ENCODE data around the gene NOL6.

The NOL6 gene

DNA sequence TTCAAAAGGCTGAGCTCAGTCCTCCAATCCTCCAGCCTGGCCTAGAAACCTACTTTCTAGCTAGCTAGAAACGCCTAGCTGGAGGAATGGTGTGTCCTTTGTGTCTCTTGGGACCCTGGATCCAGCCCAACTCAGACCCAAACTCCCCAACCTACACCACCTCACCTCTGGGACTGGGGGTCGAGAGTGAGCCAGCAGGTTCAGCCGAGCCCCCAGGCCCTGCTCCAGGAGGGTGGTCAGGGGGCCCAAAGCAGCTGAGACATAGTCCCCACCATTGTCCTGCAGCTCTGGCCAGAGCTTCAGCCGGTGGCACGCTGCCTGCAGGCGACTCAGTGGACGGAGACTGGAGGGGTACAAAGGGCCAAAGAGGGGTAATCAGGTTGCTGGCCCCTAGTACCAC is 6.2 kb downstream of the NOL6 start:
- no peak for TF ChIP-seq ZFX (IDR thresholded peaks at IDR 0.05)
- TF ChIP-seq CTCF (conservative IDR thresholded peaks at IDR 0.05) = no peak
- H3K27ac ChIP-seq = no peak overlapping the region

GRCh38 chr9:33466565-33467495 is 6.9 kb downstream of the NOL6 start:
- TF ChIP-seq ZFX (IDR thresholded peaks at IDR 0.05) = no peak
- peak; percentile 99 for TF ChIP-seq CTCF (conservative IDR thresholded peaks at IDR 0.05)
- no peak overlapping the region for H3K27ac ChIP-seq

- H3K27ac ChIP-seq = no peak overlapping the region
- TF ChIP-seq CTCF (conservative IDR thresholded peaks at IDR 0.05) (no peak), ZFX (IDR thresholded peaks at IDR 0.05) (no peak)
Measured at GRCh38 chr9:33465596-33466564, 7.8 kb downstream of the NOL6 start.

DNA sequence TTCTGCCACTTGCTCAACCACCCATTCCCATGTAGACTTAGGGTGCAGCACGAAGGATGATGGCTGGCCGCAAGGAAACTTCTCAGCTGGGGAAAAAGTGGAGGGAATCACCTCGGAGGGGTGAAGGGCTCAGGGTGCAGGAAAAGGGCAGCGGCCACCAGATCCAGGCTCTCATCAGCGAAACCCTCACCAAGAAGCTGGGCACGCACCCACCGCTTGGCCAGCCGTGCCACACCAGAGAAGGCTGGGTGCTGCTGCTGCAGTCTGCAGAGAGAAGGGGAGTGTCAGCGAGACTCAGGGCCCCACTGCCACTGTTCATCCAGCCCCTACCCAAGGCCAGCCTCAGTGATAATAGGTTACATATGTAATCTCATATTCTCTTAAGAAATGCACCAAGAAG is 8.6 kb downstream of the NOL6 start:
- no peak overlapping the region for H3K27ac ChIP-seq
- no peak for TF ChIP-seq CTCF (conservative IDR thresholded peaks at IDR 0.05)
- no peak for TF ChIP-seq ZFX (IDR thresholded peaks at IDR 0.05)

- H3K27ac ChIP-seq = no peak overlapping the region
- TF ChIP-seq CTCF (conservative IDR thresholded peaks at IDR 0.05) (no peak), ZFX (IDR thresholded peaks at IDR 0.05) (no peak)
Measured at GRCh38 chr9:33464045-33464636, 9.6 kb downstream of the NOL6 start.

DNA sequence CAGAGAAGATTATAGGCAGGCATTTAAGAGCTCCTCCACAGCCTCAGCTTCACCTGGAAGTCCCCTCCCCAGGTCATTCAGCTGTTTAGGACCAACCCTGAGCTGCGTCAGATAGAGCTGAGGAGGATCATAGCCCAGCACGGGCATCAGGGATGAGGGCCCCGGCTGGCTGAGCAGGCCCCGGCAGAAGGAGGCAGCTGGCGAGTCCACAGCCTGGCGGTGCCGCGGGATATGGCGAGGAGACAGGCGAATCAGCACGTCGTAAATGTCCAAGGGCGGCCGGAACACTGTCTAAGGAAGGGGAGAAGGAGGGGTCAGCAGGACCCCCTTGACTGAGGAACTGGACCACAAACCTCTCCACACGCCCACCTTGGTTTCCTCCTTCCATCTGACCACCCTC is 10.6 kb downstream of the NOL6 start:
- no peak overlapping the region for H3K27ac ChIP-seq
- TF ChIP-seq CTCF (conservative IDR thresholded peaks at IDR 0.05) = no peak
- TF ChIP-seq ZFX (IDR thresholded peaks at IDR 0.05) = no peak
